Tibial nerve (tissue), 4 donors: ENCODE measurements around the gene CLPTM1. TPM values are rescaled to one million over a fixed set of nuclear protein-coding genes. Genes with fewer than 3 reads are reported as not detected.

Experiments
- DNase-seq, 2 donors: peaks; one replicate each; pipeline ENCODE4 v3.0.0-alpha.2; 2019; ENCODE audit warnings: low spot score in 2 of 2
- H3K27ac ChIP-seq, 4 donors: fragments of 200-600 bp; sonication (generic) in 3 of 4; one replicate each; pipeline ENCODE4 v1.5.1; 2017 to 2019; ENCODE audit warnings: mild to moderate bottlenecking in 1 of 4
- H3K27me3 ChIP-seq, 2 donors: fragments of 200-600 bp; sonication (generic) in 1 of 2; one replicate each; pipeline versions ENCODE4 v1.5.1 to v1.6.0; 2017 to 2019
- H3K36me3 ChIP-seq, 3 donors: fragments of 200-600 bp; sonication (generic); one replicate each; pipeline ENCODE4 v1.5.1; 2018 to 2019
- H3K4me1 ChIP-seq, 4 donors: fragments of 200-600 bp; sonication (generic) in 3 of 4; one replicate each; pipeline ENCODE4 v1.5.1; 2017 to 2019
- H3K4me3 ChIP-seq, 4 donors: fragments of 200-600 bp; sonication (generic) in 3 of 4; one replicate each; pipeline ENCODE4 v1.5.1; 2017 to 2019; ENCODE audit warnings: mild to moderate bottlenecking in 1 of 4, moderate library complexity in 1 of 4
- H3K9me3 ChIP-seq, 4 donors: fragments of 200-600 bp; sonication (generic) in 3 of 4; one replicate each; pipeline ENCODE4 v1.5.1; 2017 to 2019
- CTCF ChIP-seq, 5 experiments: fragments of 200-600 bp in 3 of 5; fragments of 450-650 bp in 2 of 5; sonication (generic) in 3 of 5; IDR thresholded peaks; one replicate each; pipeline ENCODE4 v1.5.1; 2016 to 2019; ENCODE audit warnings: antibody characterized with exemption in 5 of 5, mild to moderate bottlenecking in 3 of 5, moderate library complexity in 2 of 5
- EP300 ChIP-seq, 2 donors: sonication (generic); formaldehyde crosslinking; IDR thresholded peaks; one replicate each; pipeline ENCODE4 v1.6.1; 2017; ENCODE audit warnings: antibody characterized with exemption in 2 of 2, mild to moderate bottlenecking in 1 of 2
- POLR2A ChIP-seq, 2 donors: fragments of 450-650 bp; IDR thresholded peaks; one replicate each; pipeline ENCODE4 v1.6.1; 2017; ENCODE audit warnings: antibody characterized with exemption in 2 of 2, mild to moderate bottlenecking in 2 of 2, moderate library complexity in 2 of 2
- WGBS, 2 donors: methylation state at CpG; one replicate each; pipeline ENCODE4 v1.1.5; 2018; 5-methylcytosine and 5-hydroxymethylcytosine counted together
- total RNA-seq, 4 donors: library from RNA; depleted of rRNA; stranded (reverse); fragments of >200 nt; gene quantifications; one replicate each; pipeline ENCODE4 v1.1.0, GENCODE V29; 2016

Gene CLPTM1
- total RNA-seq, 4 donors from 2014 or later = 52.3 to 89.4 (median 74.5) TPM

- WGBS, 2 donors = 84 to 87% methylated on average over 6 of the region's 6 CpGs
- no peak for DNase-seq
- H3K9me3 ChIP-seq = no peaks in the 10 kb centered on the region
- peaks cover 0 to 67% (median 30%) of the 10 kb centered on the region in 4 donors for H3K4me1 ChIP-seq
- H3K27ac ChIP-seq = no peak overlapping the region
- peaks cover 0 to 68% (median 19%) of the 10 kb centered on the region in 3 donors for H3K36me3 ChIP-seq
- H3K4me3 ChIP-seq = no peak overlapping the region
- no peak for TF ChIP-seq EP300 (IDR thresholded peaks at IDR 0.05)
- no peak for TF ChIP-seq POLR2A (IDR thresholded peaks at IDR 0.05)
- no peak for TF ChIP-seq CTCF (IDR thresholded peaks at IDR 0.05)
- H3K27me3 ChIP-seq = no peaks in the 10 kb centered on the region
These were observed 85.9 kb downstream of the CLPTM1 start for GRCh38 chr19:45041125-45041524.

Other genes with a start within 250 kb of the CLPTM1 start
- 10 to 100 TPM; 10.3 to 37.8 (median 18.0) TPM for gene BCL3, start 206.7 kb upstream of the CLPTM1 start, total RNA-seq
- not detected for gene CBLC, start 177.5 kb upstream of the CLPTM1 start, total RNA-seq
- gene BCAM, start 146.3 kb upstream of the CLPTM1 start, total RNA-seq = 100 to 1,000 TPM in 1 of 4 donors, 10 to 100 TPM in 3; 83.5 to 139 (median 90.9) TPM
- 100 to 1,000 TPM in 1 of 4 donors, 10 to 100 TPM in 3; 63.2 to 126 (median 90.4) TPM for gene NECTIN2, start 109.1 kb upstream of the CLPTM1 start, total RNA-seq
- gene TOMM40, start 64.1 kb upstream of the CLPTM1 start, total RNA-seq = 10 to 100 TPM; 30.8 to 75.9 (median 48.6) TPM
- gene APOE, start 49.6 kb upstream of the CLPTM1 start, total RNA-seq = 100 to 1,000 TPM; 126 to 316 (median 163) TPM
- 100 to 1,000 TPM in 1 of 4 donors, 10 to 100 TPM in 3; 17.2 to 213 (median 49.9) TPM for gene APOC1, start 40.8 kb upstream of the CLPTM1 start, total RNA-seq
- not detected for gene APOC4, start 13.1 kb upstream of the CLPTM1 start, total RNA-seq
- 1 to 10 TPM in 1 of 4 donors, under 1 TPM in 1, not detected in 2; 0.90 to 2.0 TPM for gene APOC2, start 9.3 kb upstream of the CLPTM1 start, total RNA-seq
- gene RELB, start 46.1 kb downstream of the CLPTM1 start, total RNA-seq = 10 to 100 TPM in 2 of 4 donors, 1 to 10 TPM in 2; 4.2 to 14.9 (median 9.9) TPM
- gene CLASRP, start 83.7 kb downstream of the CLPTM1 start, total RNA-seq = 100 to 1,000 TPM in 2 of 4 donors, 10 to 100 TPM in 2; 72.8 to 109 (median 95.5) TPM
- 1 to 10 TPM in 3 of 4 donors, not detected in 1; 2.1 to 4.2 (median 2.1) TPM for gene ZNF296, start 121.1 kb downstream of the CLPTM1 start, total RNA-seq
- gene GEMIN7, start 123.9 kb downstream of the CLPTM1 start, total RNA-seq = 10 to 100 TPM in 3 of 4 donors, 1 to 10 TPM in 1; 8.8 to 30.3 (median 21.8) TPM
- gene PPP1R37, start 137.8 kb downstream of the CLPTM1 start, total RNA-seq = 10 to 100 TPM; 22.1 to 44.1 (median 33.5) TPM
- gene NKPD1, start 205.6 kb downstream of the CLPTM1 start, total RNA-seq = 1 to 10 TPM in 1 of 4 donors, not detected in 3; 1.2 TPM
- 10 to 100 TPM; 13.5 to 52.9 (median 29.1) TPM for gene TRAPPC6A, start 222.9 kb downstream of the CLPTM1 start, total RNA-seq
- gene BLOC1S3, start 223.4 kb downstream of the CLPTM1 start, total RNA-seq = 10 to 100 TPM; 12.0 to 42.0 (median 23.7) TPM